PC-9 (cell line): Measurements from ENCODE around the gene FOXP1. TPM values are rescaled to one million over a fixed set of nuclear protein-coding genes. Genes with fewer than 3 reads are reported as not detected.

Source experiments
- BruUV-seq: library from RNA; stranded (reverse); fragments of 400-500 nt; replicated peaks from 2 replicates; lab custom pipeline; 2021; lab: Mats Ljungman, UMichigan
- CTCF ChIA-PET: fragments of 300-600 bp; sonication (Branson Sonifier 250); formaldehyde crosslinking; loops from one replicate; lab custom pipeline; 2022; ENCODE audit warnings: antibody characterized with exemption; lab: Charles Lee
- POLR2A ChIA-PET: fragments of 300-600 bp; sonication (Branson Sonifier 250); formaldehyde crosslinking; loops from one replicate; lab custom pipeline; 2022; ENCODE audit warnings: antibody characterized with exemption; ENCODE audit not compliant: unreplicated experiment; lab: Charles Lee
- DNase-seq, 2 experiments: peaks; one replicate each; pipeline versions ENCODE4 v3.0.0 to v3.0.0-alpha.2; 2015 to 2022; ENCODE audit warnings: mixed read lengths in 1 of 2
- H2AFZ ChIP-seq: fragments of 200-600 bp; sonication (generic); 2 replicates; pipeline ENCODE4 v1.8.1; 2017; ENCODE audit warnings: antibody characterized with exemption
- H3F3A ChIP-seq: fragments of 200-600 bp; sonication (generic); 2 replicates; pipeline ENCODE4 v1.8.1; 2017; ENCODE audit warnings: antibody characterized with exemption, mild to moderate bottlenecking, low read depth; ENCODE audit not compliant: insufficient read depth
- H3K27ac ChIP-seq: fragments of 200-600 bp; sonication (generic); 2 replicates; pipeline ENCODE4 v1.6.1; 2016; ENCODE audit warnings: mixed run types
- H3K27me3 ChIP-seq: fragments of 200-600 bp; sonication (generic); 2 replicates; pipeline ENCODE4 v1.6.1; 2016; ENCODE audit warnings: low read depth, mixed run types; ENCODE audit not compliant: insufficient read depth
- H3K36me3 ChIP-seq: fragments of 200-600 bp; sonication (generic); 2 replicates; pipeline ENCODE4 v1.6.1; 2016; ENCODE audit warnings: low read depth, mixed run types
- H3K4me1 ChIP-seq: fragments of 200-600 bp; sonication (generic); replicated peaks from 2 replicates; pipeline ENCODE4 v1.6.1; 2016; ENCODE audit warnings: mixed run types; ENCODE audit not compliant: insufficient read depth
- H3K4me2 ChIP-seq: fragments of 200-600 bp; sonication (generic); 2 replicates; pipeline ENCODE4 v1.6.1; 2017; ENCODE audit warnings: mixed run types
- H3K4me3 ChIP-seq: fragments of 200-600 bp; sonication (generic); 2 replicates; pipeline ENCODE4 v1.6.1; 2016; ENCODE audit warnings: mixed run types
- H3K79me2 ChIP-seq: fragments of 200-600 bp; sonication (generic); 2 replicates; pipeline ENCODE4 v1.6.1; 2017; ENCODE audit warnings: low read depth, mixed run types
- H3K9me2 ChIP-seq: fragments of 200-600 bp; sonication (generic); 2 replicates; pipeline ENCODE4 v1.8.1; 2017; ENCODE audit warnings: mild to moderate bottlenecking; ENCODE audit not compliant: insufficient read depth
- H3K9me3 ChIP-seq: fragments of 200-600 bp; sonication (generic); 2 replicates; pipeline ENCODE4 v1.8.1; 2016; ENCODE audit warnings: low read depth; ENCODE audit not compliant: insufficient read depth
- H4K20me1 ChIP-seq: fragments of 200-600 bp; sonication (generic); 2 replicates; pipeline ENCODE4 v1.8.1; 2017; ENCODE audit not compliant: insufficient read depth
- EZH2 ChIP-seq: fragments of 200-600 bp; sonication (generic); IDR thresholded peaks from 2 replicates; pipeline ENCODE4 v1.8.0; 2017; ENCODE audit warnings: antibody characterized with exemption, low read depth
- intact Hi-C: fragments of 100-400 bp; cut with micrococcal nuclease; formaldehyde crosslinking; loops from one replicate; pipeline ENCODE4 v1.10.0; 2022; ENCODE audit not compliant: unreplicated experiment
- total RNA-seq: library from RNA; stranded (reverse); gene quantifications from 2 replicates; pipeline ENCODE4 v1.2.3, GENCODE V29; 2021
- TF ChIP-seq, protein P1 (sequence below): fragments of 200-600 bp; sonication (generic); conservative IDR thresholded peaks from 2 replicates; pipeline ENCODE4 v1.6.1; 2017; ENCODE audit warnings: mixed run types, antibody characterized with exemption, mild to moderate bottlenecking, moderate library complexity

FOXP1 gene
- total RNA-seq, 1 experiment from 2014 or later, result 33.3 TPM

DNA sequence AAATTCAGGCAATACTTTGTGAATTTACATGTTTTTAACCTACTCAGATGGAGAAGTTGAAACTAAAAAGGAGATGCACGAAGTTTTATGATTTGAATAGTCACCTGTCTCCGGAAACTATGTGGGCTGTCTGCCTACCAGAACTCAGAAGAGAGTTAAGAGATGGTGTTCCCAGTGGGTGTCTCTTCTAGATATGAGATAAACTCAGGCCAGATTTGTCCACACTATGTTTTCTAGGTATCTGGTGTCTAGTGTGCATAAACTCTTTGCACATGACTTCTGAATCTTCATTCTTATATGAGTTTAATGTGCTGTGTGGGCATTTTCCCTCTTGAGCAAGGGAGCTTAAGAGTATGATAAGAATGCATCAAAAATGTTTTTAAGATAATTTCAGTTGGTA, 222.8 kb downstream of the FOXP1 start:
- CTCF ChIA-PET, result no interaction called here
- Histone ChIP-seq H2AFZ (no peak overlapping the region), H3K4me1 (no peaks in the 10 kb centered on the region), H3K4me3 (no peak overlapping the region), H3K9me3 (no peaks in the 10 kb centered on the region), H3K9me2 (no peaks in the 10 kb centered on the region), H4K20me1 (no peaks in the 10 kb centered on the region), H3K36me3 (no peaks in the 10 kb centered on the region), H3K27me3 (no peaks in the 10 kb centered on the region), H3K79me2 (no peaks in the 10 kb centered on the region), H3K4me2 (no peak overlapping the region), H3K27ac (no peak overlapping the region), H3F3A (no peaks in the 10 kb centered on the region)
- intact Hi-C loops, result no loop called here
- DNase-seq, result no peak
- POLR2A ChIA-PET, result no interaction called here
- no peak for TF ChIP-seq EZH2
- TF ChIP-seq, protein P1, sequence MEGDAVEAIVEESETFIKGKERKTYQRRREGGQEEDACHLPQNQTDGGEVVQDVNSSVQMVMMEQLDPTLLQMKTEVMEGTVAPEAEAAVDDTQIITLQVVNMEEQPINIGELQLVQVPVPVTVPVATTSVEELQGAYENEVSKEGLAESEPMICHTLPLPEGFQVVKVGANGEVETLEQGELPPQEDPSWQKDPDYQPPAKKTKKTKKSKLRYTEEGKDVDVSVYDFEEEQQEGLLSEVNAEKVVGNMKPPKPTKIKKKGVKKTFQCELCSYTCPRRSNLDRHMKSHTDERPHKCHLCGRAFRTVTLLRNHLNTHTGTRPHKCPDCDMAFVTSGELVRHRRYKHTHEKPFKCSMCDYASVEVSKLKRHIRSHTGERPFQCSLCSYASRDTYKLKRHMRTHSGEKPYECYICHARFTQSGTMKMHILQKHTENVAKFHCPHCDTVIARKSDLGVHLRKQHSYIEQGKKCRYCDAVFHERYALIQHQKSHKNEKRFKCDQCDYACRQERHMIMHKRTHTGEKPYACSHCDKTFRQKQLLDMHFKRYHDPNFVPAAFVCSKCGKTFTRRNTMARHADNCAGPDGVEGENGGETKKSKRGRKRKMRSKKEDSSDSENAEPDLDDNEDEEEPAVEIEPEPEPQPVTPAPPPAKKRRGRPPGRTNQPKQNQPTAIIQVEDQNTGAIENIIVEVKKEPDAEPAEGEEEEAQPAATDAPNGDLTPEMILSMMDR, result no peak
- BruUV-seq, result no TSS peak

GRCh38 chr3:71360180-71360579, 223.3 kb downstream of the FOXP1 start:
- no peak for DNase-seq
- no peaks in the 10 kb centered on the region for H3K9me3 ChIP-seq
- no peaks in the 10 kb centered on the region for H3K79me2 ChIP-seq
- no peak for TF ChIP-seq EZH2
- TF ChIP-seq, protein P1, result no peak
- BruUV-seq, result no TSS peak
- no peaks in the 10 kb centered on the region for H3K36me3 ChIP-seq
- intact Hi-C loops, result no loop called here
- H3K4me1 ChIP-seq, result no peaks in the 10 kb centered on the region
- POLR2A ChIA-PET, result no interaction called here
- no peaks in the 10 kb centered on the region for H3K27me3 ChIP-seq
- CTCF ChIA-PET, result no interaction called here
- no peak overlapping the region for H3K4me2 ChIP-seq
- H4K20me1 ChIP-seq, result no peaks in the 10 kb centered on the region
- H3F3A ChIP-seq, result no peaks in the 10 kb centered on the region
- H3K9me2 ChIP-seq, result no peaks in the 10 kb centered on the region
- H3K27ac ChIP-seq, result no peak overlapping the region
- no peak overlapping the region for H3K4me3 ChIP-seq
- no peak overlapping the region for H2AFZ ChIP-seq

DNA sequence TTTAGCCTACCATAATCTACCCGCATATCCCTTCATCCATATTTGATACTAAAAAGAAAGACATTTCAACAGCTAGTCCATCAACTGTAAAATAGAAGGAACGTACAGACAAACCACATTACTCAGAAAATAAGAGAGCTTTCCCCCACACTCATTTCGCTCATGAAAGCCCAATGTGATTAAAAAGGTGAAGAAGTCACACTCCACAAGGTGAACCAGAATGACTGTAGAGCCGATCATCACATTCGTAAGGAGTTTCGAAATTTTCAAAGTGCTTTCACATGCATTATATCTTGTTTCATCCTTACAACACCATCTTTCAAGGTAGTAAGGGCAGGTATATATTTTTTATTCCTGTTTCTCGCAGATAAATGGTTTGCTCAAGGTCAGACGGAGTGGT, 225.3 kb downstream of the FOXP1 start:
- Histone ChIP-seq H3K27me3 (no peaks in the 10 kb centered on the region), H3K4me3 (no peak overlapping the region), H3K79me2 (no peaks in the 10 kb centered on the region), H3K4me2 (no peak overlapping the region), H3K9me3 (no peaks in the 10 kb centered on the region), H2AFZ (no peak overlapping the region), H3K36me3 (no peaks in the 10 kb centered on the region), H3K9me2 (no peaks in the 10 kb centered on the region), H3F3A (no peaks in the 10 kb centered on the region), H3K27ac (no peak overlapping the region), H3K4me1 (no peaks in the 10 kb centered on the region), H4K20me1 (no peaks in the 10 kb centered on the region)
- BruUV-seq, result no TSS peak
- intact Hi-C loops, result no loop called here
- no peak for DNase-seq
- ChIA-PET CTCF (no interaction called here), POLR2A (no interaction called here)
- TF ChIP-seq, protein P1, result no peak
- TF ChIP-seq EZH2, result no peak
